Activated T-helper 17 cell treated with anti-CD3 and anti-CD28 coated beads, Interleukin-2, amount 50 U/mL, for 72 hours (primary cell): ENCODE measurements around the gene CEP128. TPM values are rescaled to one million over a fixed set of nuclear protein-coding genes. Genes with fewer than 3 reads are reported as not detected.
A peak's percentile ranks its signal among the peaks of the same experiment; 100 is the strongest.

ENCODE experiments used
- ATAC-seq: fragments of 150-1000 bp; cut with Tn5 transposase; replicated peaks from 2 replicates; pipeline ENCODE4 v1.10.0; 2021; ENCODE audit warnings: mild to moderate bottlenecking, moderate library complexity
- H3K27ac Mint-ChIP-seq: one replicate; pipeline ENCODE4 v1.8.0; 2022; ENCODE audit warnings: mixed read lengths
- H3K27me3 Mint-ChIP-seq: one replicate; pipeline ENCODE4 v1.8.0; 2022; ENCODE audit warnings: mixed read lengths
- H3K36me3 Mint-ChIP-seq: one replicate; pipeline ENCODE4 v1.8.0; 2022; ENCODE audit warnings: low read depth, mild to moderate bottlenecking, mixed read lengths
- H3K4me1 Mint-ChIP-seq: one replicate; pipeline ENCODE4 v1.8.0; 2022; ENCODE audit warnings: mixed read lengths
- H3K4me3 Mint-ChIP-seq: one replicate; pipeline ENCODE4 v1.8.0; 2022; ENCODE audit warnings: mild to moderate bottlenecking, mixed read lengths
- H3K9me3 Mint-ChIP-seq: one replicate; pipeline ENCODE4 v1.8.0; 2022; ENCODE audit warnings: mixed read lengths
- total RNA-seq, 2 donors: library from RNA; stranded (reverse); gene quantifications; one replicate each; pipeline ENCODE4 v1.2.3, GENCODE V29; 2022

Gene CEP128
- total RNA-seq, 2 donors from 2014 or later: 23.4 to 34.6 TPM

DNA sequence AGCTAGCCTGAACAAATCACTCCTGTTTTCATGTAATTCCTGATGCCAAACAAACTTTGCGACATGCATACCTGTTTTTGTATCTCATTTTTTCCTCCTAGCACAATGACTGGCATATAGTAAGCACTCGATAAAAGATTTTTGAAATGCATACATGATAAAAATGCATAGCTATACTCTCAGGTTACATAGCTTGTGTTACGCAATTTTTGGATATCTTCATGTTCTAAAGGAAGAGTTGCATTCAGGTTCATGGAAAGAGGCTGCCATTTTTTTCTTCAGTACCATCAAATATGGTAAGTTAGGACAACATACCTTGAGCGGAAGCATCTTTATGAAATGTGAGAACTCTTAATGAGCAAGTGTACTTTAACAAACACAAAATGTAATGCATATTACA is 445.4 kb downstream of the CEP128 start:
- Mint-ChIP-seq H3K4me3 (no peak overlapping the region), H3K27me3 (no peaks in the 10 kb centered on the region), H3K27ac (no peak overlapping the region), H3K4me1 (no peaks in the 10 kb centered on the region), H3K9me3 (no peaks in the 10 kb centered on the region), H3K36me3 (no peaks in the 10 kb centered on the region)
- ATAC-seq: no peak

DNA sequence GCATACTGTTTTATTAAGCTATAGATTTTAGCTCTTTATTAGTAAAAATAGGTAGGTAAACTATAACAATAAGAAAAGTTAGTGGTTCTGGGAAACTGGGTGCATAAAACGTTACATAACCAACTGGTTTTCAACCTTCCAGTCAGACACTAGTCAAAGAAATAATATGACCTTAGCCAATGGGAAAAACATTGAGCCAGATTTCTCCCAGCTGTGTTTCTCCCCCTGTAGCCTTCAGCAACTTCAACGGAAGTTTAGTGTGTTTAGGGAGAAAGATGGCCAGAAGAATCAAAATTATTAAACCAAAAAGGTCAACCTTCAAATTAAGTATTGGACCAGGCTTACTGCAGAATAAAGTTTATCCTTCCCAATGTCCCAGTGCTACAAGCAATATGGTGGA is 446.8 kb downstream of the CEP128 start:
- no peak overlapping the region for H3K4me3 Mint-ChIP-seq
- no peaks in the 10 kb centered on the region for H3K9me3 Mint-ChIP-seq
- H3K27ac Mint-ChIP-seq: no peak overlapping the region
- no peaks in the 10 kb centered on the region for H3K4me1 Mint-ChIP-seq
- ATAC-seq: no peak
- H3K27me3 Mint-ChIP-seq: no peaks in the 10 kb centered on the region
- H3K36me3 Mint-ChIP-seq: no peaks in the 10 kb centered on the region

DNA sequence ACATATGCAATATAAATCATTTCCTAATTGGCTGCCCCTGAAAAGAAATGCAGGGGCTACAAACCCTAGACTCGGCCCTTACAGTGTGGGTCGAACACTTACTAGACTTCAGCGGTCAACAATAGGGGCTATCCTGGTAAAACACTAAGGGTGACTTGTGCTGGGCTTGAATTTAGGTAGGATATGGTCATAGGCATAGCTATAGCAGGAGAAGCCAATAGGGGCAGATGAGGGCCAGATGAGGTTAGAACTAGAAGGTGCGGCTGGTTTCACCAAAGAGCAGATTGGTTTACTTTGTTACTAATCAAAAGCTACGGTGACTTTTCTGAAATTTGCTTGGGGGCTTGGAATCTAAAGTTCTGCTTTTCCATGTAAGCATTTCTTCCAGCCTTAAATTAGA is 447.9 kb downstream of the CEP128 start:
- Mint-ChIP-seq H3K4me3 (no peak overlapping the region), H3K4me1 (no peaks in the 10 kb centered on the region), H3K9me3 (no peaks in the 10 kb centered on the region), H3K36me3 (no peaks in the 10 kb centered on the region), H3K27me3 (no peaks in the 10 kb centered on the region), H3K27ac (no peak overlapping the region)
- no peak for ATAC-seq

DNA sequence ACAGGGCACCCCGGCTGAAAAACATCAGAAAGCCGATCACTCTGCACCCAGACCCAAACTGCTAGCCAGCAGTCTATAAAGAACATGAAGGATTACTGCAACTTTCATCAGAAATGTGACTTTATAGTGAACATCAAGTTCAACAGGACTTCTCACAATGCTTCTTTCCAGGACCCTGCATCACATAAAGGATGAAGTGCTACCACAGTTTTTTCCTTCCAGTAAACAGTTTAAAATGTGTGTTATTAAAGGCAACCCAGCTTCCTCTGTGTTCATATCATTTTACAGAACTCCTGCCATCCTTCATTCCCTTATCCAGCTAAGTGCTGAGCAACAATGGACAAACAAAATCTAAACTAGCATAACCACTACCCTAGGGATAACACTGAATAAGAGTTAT is 449.9 kb downstream of the CEP128 start:
- no peaks in the 10 kb centered on the region for H3K27me3 Mint-ChIP-seq
- no peaks in the 10 kb centered on the region for H3K36me3 Mint-ChIP-seq
- no peak for ATAC-seq
- H3K27ac Mint-ChIP-seq: no peak overlapping the region
- no peak overlapping the region for H3K4me3 Mint-ChIP-seq
- no peaks in the 10 kb centered on the region for H3K4me1 Mint-ChIP-seq
- H3K9me3 Mint-ChIP-seq: no peaks in the 10 kb centered on the region

DNA sequence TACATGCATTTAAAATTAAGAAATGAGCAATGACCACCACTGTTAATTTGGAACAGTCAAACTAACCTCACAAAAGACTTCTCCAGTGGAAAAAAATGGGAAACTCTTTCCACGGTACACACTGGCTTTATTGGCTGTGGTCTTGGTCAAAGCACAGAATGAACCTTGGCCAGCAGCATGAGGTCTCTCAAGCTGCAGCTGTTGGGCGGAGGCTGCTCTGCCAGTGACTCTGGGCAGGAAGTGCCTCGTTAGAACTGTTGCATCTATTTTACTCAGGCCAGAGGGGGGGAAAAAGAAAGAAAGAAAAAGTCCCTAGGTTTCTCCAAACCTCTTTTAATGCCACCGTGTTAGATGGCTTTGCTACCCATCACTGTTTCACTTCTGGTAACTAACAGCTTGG is 450.4 kb downstream of the CEP128 start:
- Mint-ChIP-seq H3K36me3 (no peaks in the 10 kb centered on the region), H3K9me3 (peaks cover under 1% of the 10 kb centered on the region), H3K4me3 (no peak overlapping the region), H3K27ac (no peak overlapping the region), H3K4me1 (no peaks in the 10 kb centered on the region), H3K27me3 (no peaks in the 10 kb centered on the region)
- ATAC-seq: peak; percentile 37

DNA sequence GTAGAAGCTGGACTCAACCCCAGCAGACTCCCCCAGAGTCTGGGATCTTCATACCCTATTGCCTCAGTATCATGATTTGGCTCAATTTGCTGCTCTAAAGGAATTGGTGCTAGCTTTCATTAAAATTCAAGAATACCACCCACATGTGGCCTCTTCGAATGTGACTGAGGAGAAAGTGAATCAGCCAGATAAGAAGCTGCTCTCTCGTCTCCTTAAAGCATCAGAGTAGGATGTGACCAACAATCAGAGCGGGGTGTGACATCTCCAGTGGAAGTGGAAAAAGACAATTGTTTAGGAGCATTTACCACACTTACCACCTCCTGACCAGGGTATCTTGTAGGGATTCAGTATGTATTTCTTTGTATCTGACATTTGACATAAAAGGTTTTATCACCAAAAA is 452.0 kb downstream of the CEP128 start:
- no peak for ATAC-seq
- Mint-ChIP-seq H3K4me3 (no peak overlapping the region), H3K36me3 (no peaks in the 10 kb centered on the region), H3K4me1 (no peaks in the 10 kb centered on the region), H3K27me3 (no peaks in the 10 kb centered on the region), H3K9me3 (peaks cover 3% of the 10 kb centered on the region), H3K27ac (no peak overlapping the region)

DNA sequence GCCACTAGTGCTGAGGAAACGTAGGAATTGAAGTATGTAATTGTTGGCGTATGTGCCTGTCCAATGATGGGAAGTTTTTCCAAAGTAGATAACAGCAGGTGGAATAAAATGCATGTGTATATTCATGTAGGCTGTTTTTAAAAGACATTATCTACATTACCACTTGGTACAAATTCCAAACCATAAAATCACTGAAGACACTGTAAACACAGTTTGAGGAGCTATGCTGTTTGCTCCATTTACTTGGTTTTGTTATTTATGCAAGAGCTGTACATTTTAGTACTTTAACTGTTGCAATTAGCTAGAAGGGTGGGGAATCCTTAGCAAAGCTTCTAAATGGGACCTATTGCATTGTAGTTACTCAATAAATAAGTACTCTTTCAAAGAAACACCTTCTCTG is 455.8 kb downstream of the CEP128 start:
- Mint-ChIP-seq H3K36me3 (no peaks in the 10 kb centered on the region), H3K9me3 (peaks cover 3% of the 10 kb centered on the region), H3K4me1 (no peaks in the 10 kb centered on the region), H3K4me3 (no peak overlapping the region), H3K27ac (no peak overlapping the region), H3K27me3 (no peaks in the 10 kb centered on the region)
- no peak for ATAC-seq

DNA sequence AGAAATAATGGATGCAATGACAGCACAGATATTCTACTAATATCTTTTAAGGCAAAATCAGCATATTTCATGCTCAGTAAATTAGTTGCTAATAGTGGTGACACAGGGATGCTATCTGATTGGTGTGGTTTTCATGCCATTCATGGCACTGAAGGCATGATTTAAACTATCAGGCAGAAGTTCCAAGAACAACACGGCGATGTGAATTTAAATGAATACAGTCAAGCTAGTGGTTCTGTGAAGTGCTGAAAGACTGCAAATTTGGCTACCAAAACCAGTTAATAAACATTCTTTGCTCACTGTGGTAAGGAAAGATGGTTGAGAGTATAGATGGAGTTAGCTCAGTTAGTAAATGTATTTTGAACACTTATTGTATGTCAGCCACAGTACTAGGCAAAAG is 458.2 kb downstream of the CEP128 start:
- H3K27ac Mint-ChIP-seq: no peak overlapping the region
- peaks cover 3% of the 10 kb centered on the region for H3K9me3 Mint-ChIP-seq
- no peaks in the 10 kb centered on the region for H3K36me3 Mint-ChIP-seq
- no peaks in the 10 kb centered on the region for H3K27me3 Mint-ChIP-seq
- no peak for ATAC-seq
- H3K4me3 Mint-ChIP-seq: no peak overlapping the region
- no peaks in the 10 kb centered on the region for H3K4me1 Mint-ChIP-seq

DNA sequence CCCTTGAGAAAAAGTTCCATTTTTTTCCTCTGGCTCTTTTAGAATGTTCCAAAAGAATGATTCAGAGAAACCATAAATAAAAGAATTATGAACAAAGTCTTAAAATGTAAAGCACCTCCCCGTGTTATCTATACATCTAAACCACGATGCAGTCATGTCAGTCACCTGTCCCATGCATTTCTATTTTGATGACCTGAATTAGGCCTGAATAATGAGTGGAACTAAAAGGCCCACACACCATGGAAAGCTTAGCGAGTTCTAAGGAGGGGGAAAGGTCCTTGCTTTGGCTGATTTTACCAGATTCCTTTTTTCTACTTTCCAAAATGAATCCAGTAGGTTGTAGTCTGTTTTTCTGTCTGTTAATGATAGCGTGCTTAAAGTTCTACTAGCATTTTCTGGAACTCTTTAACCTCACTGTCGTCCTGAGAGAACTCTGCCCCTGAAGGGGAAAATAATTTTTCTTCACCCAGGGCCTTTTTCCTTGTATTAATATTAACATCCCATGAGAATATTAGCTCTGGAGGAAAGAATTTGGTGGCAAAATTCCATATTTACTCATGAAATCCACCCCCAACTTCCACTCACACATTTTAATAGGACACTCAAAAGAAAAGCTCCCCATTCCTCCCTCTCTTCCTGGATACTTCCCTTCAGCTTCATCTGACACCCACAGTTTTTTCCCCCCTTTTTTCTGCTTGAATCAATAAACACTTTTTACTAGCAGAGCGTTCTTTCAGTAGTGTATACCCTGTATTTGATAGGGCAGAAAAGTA is 464.0 kb downstream of the CEP128 start:
- H3K4me3 Mint-ChIP-seq: no peak overlapping the region
- no peak overlapping the region for H3K27ac Mint-ChIP-seq
- no peak for ATAC-seq
- no peaks in the 10 kb centered on the region for H3K36me3 Mint-ChIP-seq
- H3K4me1 Mint-ChIP-seq: no peaks in the 10 kb centered on the region
- H3K9me3 Mint-ChIP-seq: no peaks in the 10 kb centered on the region
- H3K27me3 Mint-ChIP-seq: no peaks in the 10 kb centered on the region

DNA sequence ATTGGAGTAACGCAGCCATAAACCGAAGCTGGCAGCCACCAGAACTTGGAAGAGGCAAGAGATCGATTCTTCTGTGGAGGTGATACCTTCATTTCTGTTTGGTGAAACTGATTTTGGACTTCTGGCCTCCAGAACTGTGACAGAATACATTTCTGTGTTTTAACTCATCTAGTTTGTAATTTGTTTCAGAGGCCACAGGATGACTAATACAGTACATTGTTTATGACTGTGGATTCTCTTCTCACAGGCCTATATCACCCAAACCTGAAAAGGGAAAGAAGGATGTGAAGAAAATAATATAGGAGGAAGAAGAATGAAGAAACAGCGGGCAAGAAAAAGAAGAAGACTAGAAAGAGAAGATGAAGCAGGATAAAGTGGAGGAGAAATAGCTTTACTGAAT is 466.5 kb downstream of the CEP128 start:
- no peak for ATAC-seq
- Mint-ChIP-seq H3K36me3 (no peaks in the 10 kb centered on the region), H3K4me1 (no peaks in the 10 kb centered on the region)

DNA sequence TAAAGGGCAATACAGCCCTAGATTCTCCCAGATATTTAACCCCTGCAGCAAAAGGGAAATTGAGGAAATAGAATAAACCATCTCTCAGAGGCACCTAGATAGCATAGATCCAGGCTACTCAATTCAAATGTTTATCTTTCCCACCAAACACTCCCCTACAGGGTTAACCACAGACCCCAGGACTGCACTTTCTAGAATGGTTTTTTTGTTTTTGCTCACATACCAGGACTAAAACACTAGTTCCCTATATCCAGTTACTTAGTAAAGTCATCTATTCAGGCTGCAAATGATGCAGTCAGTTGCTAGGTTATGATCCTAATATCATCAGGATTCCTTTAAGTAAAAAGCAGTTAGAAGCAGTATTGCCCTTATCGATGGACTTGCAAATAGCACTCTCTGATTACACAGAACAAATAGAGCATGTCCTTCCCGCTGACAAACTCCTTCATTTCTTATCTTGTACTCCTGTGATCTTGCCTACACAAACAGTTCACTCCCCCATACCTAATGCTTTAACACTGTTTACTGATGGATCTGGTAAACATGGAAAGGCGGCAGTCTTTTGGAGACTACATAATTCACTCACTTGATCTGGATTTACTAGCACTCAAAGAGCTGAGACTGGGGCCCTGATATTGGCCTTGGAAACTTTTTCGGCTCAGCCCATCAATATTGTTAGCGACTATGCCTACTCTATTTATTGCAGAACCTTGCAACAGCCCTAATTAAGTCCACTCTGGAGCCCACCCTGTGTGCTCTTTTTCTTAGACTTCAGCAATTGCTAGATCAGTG is 473.0 kb downstream of the CEP128 start:
- no peak overlapping the region for H3K4me3 Mint-ChIP-seq
- no peak overlapping the region for H3K27ac Mint-ChIP-seq
- H3K36me3 Mint-ChIP-seq: no peaks in the 10 kb centered on the region
- no peak for ATAC-seq
- H3K27me3 Mint-ChIP-seq: no peaks in the 10 kb centered on the region
- H3K4me1 Mint-ChIP-seq: no peaks in the 10 kb centered on the region
- peaks cover 20% of the 10 kb centered on the region for H3K9me3 Mint-ChIP-seq

More for the DNA sequence above, 466.5 kb downstream of the CEP128 start:
- H3K27me3 Mint-ChIP-seq: no peaks in the 10 kb centered on the region
- no peak overlapping the region for H3K27ac Mint-ChIP-seq
- peaks cover 3% of the 10 kb centered on the region for H3K9me3 Mint-ChIP-seq
- no peak overlapping the region for H3K4me3 Mint-ChIP-seq

DNA sequence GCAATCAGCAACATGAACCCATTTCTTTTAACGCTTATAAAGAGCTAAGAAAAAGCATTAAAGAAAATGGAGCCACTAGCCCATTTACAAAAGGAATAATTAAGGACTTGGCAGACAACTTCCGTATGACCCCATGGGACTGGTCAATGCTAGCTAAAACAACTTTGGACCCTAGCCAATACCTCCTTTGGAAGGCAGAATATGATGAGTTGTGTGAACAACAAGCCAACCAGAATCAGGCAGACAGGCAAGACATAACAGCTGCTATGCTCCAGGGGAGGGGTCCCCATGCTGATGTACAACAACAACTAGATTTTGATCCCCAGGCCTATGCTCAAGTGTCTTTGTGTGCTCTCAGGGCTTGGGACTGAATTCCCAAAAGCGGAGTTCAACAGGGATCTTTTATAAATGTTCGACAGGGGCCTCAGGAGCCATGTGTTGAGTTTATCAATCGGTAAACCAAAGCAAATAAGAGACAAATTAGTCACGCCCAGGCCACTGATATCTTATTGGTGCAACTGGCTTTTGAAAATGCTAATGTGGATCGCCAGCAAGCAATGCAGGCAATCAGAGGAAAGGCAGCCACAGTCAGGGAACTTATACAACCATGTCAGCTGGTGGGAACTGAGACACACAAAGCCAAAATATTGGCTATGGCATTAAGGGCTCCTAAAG is 475.9 kb downstream of the CEP128 start:
- peaks cover 20% of the 10 kb centered on the region for H3K9me3 Mint-ChIP-seq
- H3K36me3 Mint-ChIP-seq: no peaks in the 10 kb centered on the region
- H3K4me3 Mint-ChIP-seq: no peak overlapping the region
- no peaks in the 10 kb centered on the region for H3K4me1 Mint-ChIP-seq
- ATAC-seq: no peak
- H3K27ac Mint-ChIP-seq: no peak overlapping the region
- no peaks in the 10 kb centered on the region for H3K27me3 Mint-ChIP-seq

DNA sequence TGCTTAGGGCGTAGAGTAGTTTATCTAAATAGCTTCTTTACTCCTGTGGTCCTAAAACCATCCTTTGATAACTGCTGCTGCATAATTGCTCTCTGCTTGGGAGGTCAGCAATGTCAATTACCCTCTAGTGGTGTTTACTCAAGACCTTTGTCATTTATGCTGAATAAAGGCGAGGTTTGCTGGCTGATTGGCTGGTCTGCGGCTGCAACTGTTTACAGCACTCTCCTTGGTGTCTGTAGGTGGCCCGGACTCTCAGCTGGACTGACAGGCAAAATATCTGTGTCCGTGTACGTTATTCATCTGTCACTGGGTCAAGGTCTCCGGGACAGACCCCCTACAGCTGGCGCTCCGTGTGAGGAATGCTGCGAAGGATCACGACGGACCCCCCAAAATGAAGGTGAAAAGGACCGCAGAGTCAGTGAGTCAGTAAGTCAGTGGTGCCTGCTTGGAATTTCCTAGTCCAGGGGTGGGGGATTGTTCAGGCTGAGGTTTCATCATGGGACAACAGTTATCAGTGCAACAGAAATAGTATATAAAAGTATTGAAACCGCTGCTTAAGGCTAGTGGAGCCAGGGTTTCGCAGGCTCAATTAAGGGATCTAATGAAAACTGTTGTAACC is 476.9 kb downstream of the CEP128 start:
- Mint-ChIP-seq H3K36me3 (no peaks in the 10 kb centered on the region), H3K4me3 (no peak overlapping the region), H3K27me3 (no peaks in the 10 kb centered on the region), H3K4me1 (no peaks in the 10 kb centered on the region), H3K27ac (no peak overlapping the region), H3K9me3 (peaks cover 20% of the 10 kb centered on the region)
- no peak for ATAC-seq

DNA sequence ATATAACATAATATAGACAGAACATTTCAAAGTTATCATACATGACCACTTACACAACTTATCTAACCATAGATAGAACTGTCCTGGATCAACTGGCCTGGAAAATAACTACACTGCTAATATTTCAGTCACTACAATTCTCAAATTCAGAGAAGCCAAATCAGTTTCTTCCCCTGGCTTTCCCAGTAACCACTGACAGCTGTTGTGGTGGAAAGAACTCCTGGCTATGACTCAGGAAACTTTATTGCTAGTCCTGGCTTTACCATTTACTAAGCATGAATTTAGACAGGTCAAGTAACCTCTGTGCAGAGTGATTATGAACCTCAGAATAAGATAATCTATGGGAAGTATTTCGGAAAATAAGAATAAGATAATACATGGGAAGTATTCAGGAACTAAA is 485.3 kb downstream of the CEP128 start:
- H3K4me1 Mint-ChIP-seq: no peaks in the 10 kb centered on the region
- no peak overlapping the region for H3K4me3 Mint-ChIP-seq
- H3K9me3 Mint-ChIP-seq: peaks cover 14% of the 10 kb centered on the region
- H3K36me3 Mint-ChIP-seq: no peaks in the 10 kb centered on the region
- no peak overlapping the region for H3K27ac Mint-ChIP-seq
- H3K27me3 Mint-ChIP-seq: no peaks in the 10 kb centered on the region
- no peak for ATAC-seq
